Suprapubic skin (tissue), 3 donors: Measurements from ENCODE around the gene CYSLTR2.

Experiments
- POLR2AphosphoS5 ChIP-seq, 3 donors: sonication (generic); formaldehyde crosslinking; IDR thresholded peaks; one replicate each; pipeline ENCODE4 v1.6.1; 2017; ENCODE audit warnings: antibody characterized with exemption in 3 of 3
- TF ChIP-seq, protein P1 (sequence below), 2 donors: fragments of 200-600 bp in 1 of 2; fragments of 450-650 bp in 1 of 2; sonication (generic) in 1 of 2; IDR thresholded peaks; one replicate each; pipeline ENCODE4 v1.5.1; 2016 to 2019; ENCODE audit warnings: antibody characterized with exemption in 2 of 2, mild to moderate bottlenecking in 1 of 2, moderate library complexity in 1 of 2

DNA sequence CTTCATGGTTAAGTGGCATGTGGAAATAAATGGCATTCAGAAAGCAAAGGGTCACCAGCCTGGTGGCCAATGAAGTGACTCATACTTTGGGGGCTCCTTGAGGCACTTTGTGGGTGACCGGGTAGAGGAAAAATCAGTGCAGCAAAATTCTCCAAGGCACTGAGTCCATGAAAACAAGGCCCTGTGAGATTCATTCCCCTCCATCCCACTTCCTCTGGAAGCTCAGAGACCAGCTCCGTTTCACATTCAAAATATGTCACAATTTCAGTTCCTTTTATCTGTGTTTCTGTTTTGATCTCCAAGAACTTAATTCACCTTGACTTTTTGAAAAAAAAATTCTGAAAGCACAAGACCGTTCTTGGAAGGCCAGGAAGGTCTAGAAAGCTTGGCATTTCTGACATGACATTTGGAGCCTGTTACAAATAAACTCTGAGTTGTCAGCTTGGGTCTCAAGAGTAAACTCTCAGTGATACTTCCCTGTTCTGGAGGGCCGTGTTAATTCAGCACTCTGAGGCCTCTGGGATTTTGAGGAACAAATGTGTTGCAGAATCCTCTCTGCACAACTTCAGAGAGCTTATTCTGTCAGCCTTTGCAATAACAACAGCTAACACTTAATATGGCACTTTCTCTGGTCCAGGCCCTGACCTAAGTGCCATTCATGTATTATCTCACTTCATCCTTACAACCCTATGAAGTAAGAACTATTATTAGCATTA lies 6.8 kb downstream of the CYSLTR2 start:
- TF ChIP-seq, protein P1, sequence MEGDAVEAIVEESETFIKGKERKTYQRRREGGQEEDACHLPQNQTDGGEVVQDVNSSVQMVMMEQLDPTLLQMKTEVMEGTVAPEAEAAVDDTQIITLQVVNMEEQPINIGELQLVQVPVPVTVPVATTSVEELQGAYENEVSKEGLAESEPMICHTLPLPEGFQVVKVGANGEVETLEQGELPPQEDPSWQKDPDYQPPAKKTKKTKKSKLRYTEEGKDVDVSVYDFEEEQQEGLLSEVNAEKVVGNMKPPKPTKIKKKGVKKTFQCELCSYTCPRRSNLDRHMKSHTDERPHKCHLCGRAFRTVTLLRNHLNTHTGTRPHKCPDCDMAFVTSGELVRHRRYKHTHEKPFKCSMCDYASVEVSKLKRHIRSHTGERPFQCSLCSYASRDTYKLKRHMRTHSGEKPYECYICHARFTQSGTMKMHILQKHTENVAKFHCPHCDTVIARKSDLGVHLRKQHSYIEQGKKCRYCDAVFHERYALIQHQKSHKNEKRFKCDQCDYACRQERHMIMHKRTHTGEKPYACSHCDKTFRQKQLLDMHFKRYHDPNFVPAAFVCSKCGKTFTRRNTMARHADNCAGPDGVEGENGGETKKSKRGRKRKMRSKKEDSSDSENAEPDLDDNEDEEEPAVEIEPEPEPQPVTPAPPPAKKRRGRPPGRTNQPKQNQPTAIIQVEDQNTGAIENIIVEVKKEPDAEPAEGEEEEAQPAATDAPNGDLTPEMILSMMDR (IDR thresholded peaks at IDR 0.05): no peak
- no peak for TF ChIP-seq POLR2AphosphoS5 (IDR thresholded peaks at IDR 0.05)
